Activated naive CD4-positive, alpha-beta T cell treated with anti-CD3 and anti-CD28 coated beads, Interleukin-2, amount 50 U/mL, for 24 hours (primary cell): Measurements from ENCODE around the gene CNN2.
A peak's percentile ranks its signal among the peaks of the same experiment; 100 is the strongest.

ENCODE experiments used
- H3K27ac Mint-ChIP-seq: one replicate; pipeline ENCODE4 v1.8.0; 2021; ENCODE audit warnings: mild to moderate bottlenecking, mixed read lengths
- H3K27me3 Mint-ChIP-seq: one replicate; pipeline ENCODE4 v1.8.0; 2021; ENCODE audit warnings: mixed read lengths
- H3K36me3 Mint-ChIP-seq: one replicate; pipeline ENCODE4 v1.8.0; 2021; ENCODE audit warnings: mixed read lengths
- H3K4me1 Mint-ChIP-seq: one replicate; pipeline ENCODE4 v1.8.0; 2021; ENCODE audit warnings: mixed read lengths
- H3K4me3 Mint-ChIP-seq: one replicate; pipeline ENCODE4 v1.8.0; 2021; ENCODE audit warnings: mild to moderate bottlenecking, mixed read lengths
- H3K9me3 Mint-ChIP-seq: one replicate; pipeline ENCODE4 v1.8.0; 2021; ENCODE audit warnings: mixed read lengths

CNN2 gene

DNA sequence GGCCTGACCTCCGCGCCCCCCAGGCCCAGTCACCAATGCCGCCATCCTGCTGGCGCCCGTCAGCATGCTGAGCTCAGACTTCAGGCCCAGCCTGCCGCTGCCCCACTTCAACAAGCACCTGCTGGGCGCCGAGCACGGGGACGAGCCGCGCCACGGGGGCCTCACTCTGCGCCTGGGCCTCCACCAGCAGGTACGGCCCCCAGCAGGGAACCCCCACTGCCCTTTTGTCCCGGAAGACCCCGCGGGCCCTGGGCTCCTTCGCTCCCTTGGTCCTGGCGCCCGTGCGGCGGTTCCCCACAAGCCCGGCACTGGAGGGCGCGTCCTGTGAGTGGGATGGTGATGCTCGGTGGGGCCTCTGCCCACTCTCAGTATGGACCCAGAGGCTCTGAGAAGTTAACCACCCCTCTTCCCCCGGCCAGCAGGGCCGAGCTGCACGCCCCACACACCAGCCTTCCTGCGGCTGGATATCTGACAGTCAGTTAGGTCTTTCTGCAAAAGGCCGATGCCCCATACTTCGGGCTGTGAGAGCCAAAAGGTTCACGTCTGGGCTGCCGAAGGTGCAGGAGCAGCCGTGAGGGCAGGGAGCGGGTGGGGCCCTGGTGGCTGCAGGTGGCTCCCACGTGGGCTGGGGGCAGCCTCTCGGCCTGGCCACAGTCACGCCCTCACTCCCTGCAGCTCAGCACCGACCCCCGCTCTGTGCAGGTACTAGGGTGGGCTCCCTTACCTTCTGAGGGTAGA, 34.3 kb upstream of the CNN2 start:
- Mint-ChIP-seq H3K27ac (no peak overlapping the region), H3K27me3 (no peaks in the 10 kb centered on the region), H3K4me1 (peaks cover 13% of the 10 kb centered on the region), H3K36me3 (peaks cover 4% of the 10 kb centered on the region), H3K9me3 (no peaks in the 10 kb centered on the region), H3K4me3 (no peak overlapping the region)

DNA sequence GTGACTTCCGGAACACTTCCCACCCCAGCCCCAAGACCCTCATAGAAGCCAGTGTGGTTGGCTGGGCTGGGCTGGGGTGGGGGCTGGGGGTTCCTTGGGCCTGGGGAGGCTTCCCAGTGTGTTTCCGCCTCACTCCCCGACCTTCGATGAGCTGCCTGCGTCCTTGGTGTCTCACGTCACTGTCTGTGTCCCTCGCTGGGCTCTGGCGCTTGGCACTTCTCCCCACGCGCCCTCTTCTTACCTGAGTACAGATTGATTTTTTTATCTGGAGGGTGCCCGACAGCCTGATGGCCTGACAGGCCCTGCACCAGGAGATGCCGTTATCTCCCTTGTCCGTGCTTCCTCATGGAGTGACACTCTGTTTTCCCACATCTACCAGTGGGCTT, 33.7 kb upstream of the CNN2 start:
- no peaks in the 10 kb centered on the region for H3K9me3 Mint-ChIP-seq
- H3K4me1 Mint-ChIP-seq: peaks cover 14% of the 10 kb centered on the region
- no peak overlapping the region for H3K27ac Mint-ChIP-seq
- H3K36me3 Mint-ChIP-seq: peaks cover 4% of the 10 kb centered on the region
- H3K27me3 Mint-ChIP-seq: no peaks in the 10 kb centered on the region
- no peak overlapping the region for H3K4me3 Mint-ChIP-seq

DNA sequence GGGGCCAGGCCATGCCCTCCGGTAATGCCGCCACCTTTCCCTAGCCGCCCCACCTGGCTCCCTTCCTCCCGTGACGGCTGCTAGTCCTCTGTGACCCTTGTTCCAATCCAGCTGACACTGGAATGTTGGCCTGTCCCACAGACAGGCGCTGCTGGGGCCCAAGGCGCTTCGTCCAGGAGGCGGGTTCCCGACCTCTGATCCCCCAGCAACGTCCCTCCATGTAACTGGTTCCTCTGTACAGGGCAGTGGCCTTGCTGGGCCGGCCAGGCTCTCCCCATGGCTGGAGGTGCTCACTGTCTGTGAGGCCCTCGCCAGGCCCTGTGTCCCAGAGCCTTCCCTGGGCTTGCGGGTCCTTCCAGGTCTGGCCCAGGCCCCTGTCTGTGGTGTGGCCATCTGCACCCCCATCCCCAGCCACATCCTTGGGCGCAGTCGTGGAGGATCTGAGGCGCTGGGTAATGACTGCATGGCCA, 33.0 kb upstream of the CNN2 start:
- H3K36me3 Mint-ChIP-seq: peaks cover 3% of the 10 kb centered on the region
- H3K27ac Mint-ChIP-seq: no peak overlapping the region
- H3K9me3 Mint-ChIP-seq: no peaks in the 10 kb centered on the region
- H3K27me3 Mint-ChIP-seq: peaks cover 5% of the 10 kb centered on the region
- H3K4me1 Mint-ChIP-seq: peaks cover 18% of the 10 kb centered on the region
- no peak overlapping the region for H3K4me3 Mint-ChIP-seq

DNA sequence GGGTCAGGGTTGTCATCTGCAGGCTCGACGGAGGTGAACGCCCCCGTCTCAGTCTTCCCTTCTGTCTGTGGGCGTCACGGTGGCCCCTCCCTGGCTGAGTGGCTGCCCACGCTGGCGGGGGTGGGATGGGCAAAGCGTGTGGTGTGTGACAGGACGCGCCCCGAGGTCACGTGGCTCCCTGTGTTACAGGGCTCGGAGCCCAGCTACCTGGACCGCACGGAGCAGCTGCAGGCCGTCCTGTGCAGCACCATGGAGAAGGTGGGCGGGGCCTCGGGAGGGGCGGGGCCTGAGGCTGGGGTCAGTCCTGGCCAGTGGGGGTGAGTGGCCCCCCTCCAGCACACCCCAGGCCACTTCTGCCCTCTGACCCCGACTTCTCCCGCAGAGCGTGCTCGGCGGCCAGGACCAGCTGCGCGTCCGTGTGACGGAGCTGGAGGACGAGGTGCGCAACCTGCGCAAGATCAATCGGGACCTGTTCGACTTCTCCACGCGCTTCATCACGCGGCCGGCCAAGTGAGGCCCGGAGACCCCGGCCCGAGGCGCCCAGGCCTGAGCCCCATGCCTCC, 32.5 kb upstream of the CNN2 start:
- Mint-ChIP-seq H3K4me3 (no peak overlapping the region), H3K4me1 (peaks cover 14% of the 10 kb centered on the region), H3K9me3 (no peaks in the 10 kb centered on the region), H3K27me3 (peaks cover 7% of the 10 kb centered on the region), H3K36me3 (peaks cover 3% of the 10 kb centered on the region), H3K27ac (no peak overlapping the region)

DNA sequence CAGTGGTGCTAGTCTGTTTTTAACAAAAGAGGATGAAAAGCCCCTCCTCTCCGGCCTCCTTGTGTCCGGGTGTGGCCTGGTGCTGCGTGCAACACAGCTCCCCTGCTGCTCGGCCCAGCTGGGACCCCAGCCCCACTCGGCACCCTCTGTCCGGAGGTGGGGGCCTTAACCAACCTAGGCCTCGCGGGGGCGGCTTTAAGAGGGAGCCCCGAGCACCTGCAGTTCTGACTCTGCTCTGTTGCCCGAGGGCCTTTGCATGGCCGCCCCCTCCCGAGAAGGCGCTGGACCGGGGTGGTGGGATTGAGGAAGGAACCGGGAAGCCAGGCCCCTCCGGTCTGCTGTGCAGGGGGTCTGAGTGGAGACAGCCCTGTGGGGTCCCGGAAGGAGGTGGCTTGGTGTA, 31.9 kb upstream of the CNN2 start:
- Mint-ChIP-seq H3K27ac (no peak overlapping the region), H3K4me3 (no peak overlapping the region)

DNA sequence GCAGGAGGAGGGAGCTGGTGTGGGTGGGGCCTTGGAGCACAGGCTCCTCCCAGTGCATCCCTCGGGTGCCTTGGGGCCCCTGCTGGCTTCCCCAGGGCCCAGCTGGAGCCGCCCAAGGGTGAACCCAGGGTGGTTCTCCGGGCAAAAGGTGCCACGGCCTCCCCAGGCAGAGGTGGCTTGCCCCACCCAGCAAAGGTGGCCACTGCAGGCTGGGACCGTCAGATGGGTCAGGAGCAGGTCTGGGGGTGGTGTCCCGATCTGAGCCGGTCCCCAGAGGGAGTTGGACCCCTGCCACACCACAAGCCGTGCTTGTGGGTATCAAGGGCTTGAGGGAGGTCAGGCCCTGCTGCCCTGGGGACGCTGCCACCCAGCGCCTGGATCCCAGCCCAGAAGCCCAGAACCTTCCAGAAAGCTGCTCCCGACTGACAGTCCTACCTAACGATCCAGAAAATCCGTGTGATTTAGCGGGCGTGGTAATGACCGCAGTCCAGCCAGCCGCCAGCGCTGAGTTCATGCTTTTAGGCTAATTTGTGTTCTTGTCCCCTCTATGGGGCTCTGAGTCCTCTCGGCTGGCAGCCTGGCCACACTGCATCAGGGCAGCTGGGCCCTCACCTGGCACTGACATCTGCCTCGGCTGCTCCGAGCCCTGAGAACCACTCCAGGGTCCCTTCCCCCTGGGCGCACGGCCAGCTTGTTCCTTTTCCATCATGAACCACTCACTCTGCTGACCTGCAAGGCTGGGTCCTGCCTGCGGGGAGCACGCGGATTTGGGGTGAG, 31.2 kb upstream of the CNN2 start:
- peaks cover 13% of the 10 kb centered on the region for H3K27me3 Mint-ChIP-seq
- peaks cover 3% of the 10 kb centered on the region for H3K36me3 Mint-ChIP-seq
- no peak overlapping the region for H3K4me3 Mint-ChIP-seq
- H3K9me3 Mint-ChIP-seq: no peaks in the 10 kb centered on the region
- no peak overlapping the region for H3K27ac Mint-ChIP-seq
- peaks cover 14% of the 10 kb centered on the region for H3K4me1 Mint-ChIP-seq

More for the DNA sequence above, 31.9 kb upstream of the CNN2 start:
- no peaks in the 10 kb centered on the region for H3K9me3 Mint-ChIP-seq
- H3K27me3 Mint-ChIP-seq: peaks cover 13% of the 10 kb centered on the region
- peaks cover 3% of the 10 kb centered on the region for H3K36me3 Mint-ChIP-seq
- peaks cover 14% of the 10 kb centered on the region for H3K4me1 Mint-ChIP-seq

DNA sequence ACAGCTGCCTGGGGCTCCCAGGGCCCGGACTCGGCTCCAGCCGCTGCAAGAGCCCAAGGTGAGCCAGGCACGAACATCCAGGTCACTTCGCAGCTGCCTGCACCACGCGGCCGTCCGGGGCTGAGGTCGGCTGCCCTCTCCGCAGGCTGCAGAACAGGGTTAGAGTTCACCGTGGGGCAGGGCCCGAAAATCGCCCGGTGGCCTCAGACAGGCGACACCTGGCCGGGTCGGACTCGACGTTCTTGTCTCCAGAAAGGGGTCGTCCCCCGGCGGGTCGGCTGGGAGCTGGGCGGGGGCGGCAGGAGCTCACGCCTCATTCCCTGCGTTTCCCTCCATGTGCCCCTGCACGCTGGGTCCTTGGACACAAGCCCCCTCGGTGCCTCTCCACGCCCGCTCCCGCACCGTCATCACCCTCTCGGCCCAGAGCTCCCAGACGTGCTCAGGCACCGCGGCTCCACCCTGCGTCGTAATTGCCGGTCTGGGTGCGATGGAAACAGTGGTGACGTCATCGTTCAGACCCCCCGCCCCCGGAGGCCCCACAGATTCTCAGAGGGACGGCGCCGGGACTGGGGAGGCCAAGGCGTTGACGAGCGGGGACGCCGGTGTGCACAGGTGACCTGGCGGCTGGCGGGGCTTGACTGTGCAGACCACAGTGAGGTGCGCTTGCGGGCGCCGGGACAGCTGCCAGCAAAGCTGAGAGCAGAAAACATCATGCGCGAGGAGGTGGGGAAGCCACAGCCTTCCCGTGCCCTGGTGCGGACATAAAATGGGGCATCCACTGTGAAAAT, 30.2 kb upstream of the CNN2 start:
- H3K4me1 Mint-ChIP-seq: peaks cover 14% of the 10 kb centered on the region
- peaks cover 15% of the 10 kb centered on the region for H3K27me3 Mint-ChIP-seq
- no peak overlapping the region for H3K27ac Mint-ChIP-seq
- H3K36me3 Mint-ChIP-seq: peaks cover 3% of the 10 kb centered on the region
- peak overlapping the region; percentile 55 for H3K4me3 Mint-ChIP-seq
- H3K9me3 Mint-ChIP-seq: no peaks in the 10 kb centered on the region

DNA sequence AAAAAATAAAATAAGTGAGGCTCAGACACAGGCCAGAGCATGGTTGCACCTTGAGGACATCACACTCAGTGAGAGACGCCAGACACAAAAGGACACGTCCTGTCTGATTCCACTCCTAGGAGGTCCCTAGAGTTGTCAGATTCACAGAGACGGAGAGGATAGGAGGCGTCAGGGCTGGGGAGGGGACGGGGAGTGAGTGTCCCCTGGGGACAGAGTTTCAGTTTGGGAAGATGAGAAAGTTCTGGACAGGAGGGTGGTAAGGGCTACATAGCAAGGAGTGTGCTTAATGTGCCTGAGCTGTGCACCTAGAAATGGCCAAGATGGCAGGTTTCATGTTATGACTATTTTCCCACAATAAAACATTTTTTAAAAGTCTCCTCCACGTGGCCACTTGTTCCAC, 28.3 kb upstream of the CNN2 start:
- H3K27me3 Mint-ChIP-seq: peaks cover 18% of the 10 kb centered on the region
- no peak overlapping the region for H3K4me3 Mint-ChIP-seq
- no peaks in the 10 kb centered on the region for H3K36me3 Mint-ChIP-seq
- no peaks in the 10 kb centered on the region for H3K9me3 Mint-ChIP-seq
- no peak overlapping the region for H3K27ac Mint-ChIP-seq
- H3K4me1 Mint-ChIP-seq: peaks cover 14% of the 10 kb centered on the region

DNA sequence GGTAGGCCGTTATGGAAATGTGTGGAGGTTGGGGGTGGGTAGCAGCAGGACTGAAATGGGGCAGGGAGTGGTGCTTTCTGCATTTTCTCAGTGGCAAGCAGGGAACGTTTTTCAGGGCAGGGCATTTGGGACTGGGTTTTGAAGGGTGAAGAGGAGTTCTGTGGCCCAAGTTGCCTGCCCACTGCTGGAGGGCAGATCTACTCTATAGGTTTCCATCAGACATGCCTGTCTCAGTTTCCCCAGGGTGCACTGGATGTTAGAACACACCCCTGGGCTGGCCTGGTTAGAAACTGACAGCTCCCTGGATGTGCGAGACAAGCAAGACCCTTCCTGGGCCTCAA, 27.1 kb upstream of the CNN2 start:
- peaks cover 14% of the 10 kb centered on the region for H3K4me1 Mint-ChIP-seq
- H3K9me3 Mint-ChIP-seq: no peaks in the 10 kb centered on the region
- H3K4me3 Mint-ChIP-seq: peak overlapping the region; percentile 47
- peaks cover 18% of the 10 kb centered on the region for H3K27me3 Mint-ChIP-seq
- no peaks in the 10 kb centered on the region for H3K36me3 Mint-ChIP-seq
- peak overlapping the region; percentile 41 for H3K27ac Mint-ChIP-seq

DNA sequence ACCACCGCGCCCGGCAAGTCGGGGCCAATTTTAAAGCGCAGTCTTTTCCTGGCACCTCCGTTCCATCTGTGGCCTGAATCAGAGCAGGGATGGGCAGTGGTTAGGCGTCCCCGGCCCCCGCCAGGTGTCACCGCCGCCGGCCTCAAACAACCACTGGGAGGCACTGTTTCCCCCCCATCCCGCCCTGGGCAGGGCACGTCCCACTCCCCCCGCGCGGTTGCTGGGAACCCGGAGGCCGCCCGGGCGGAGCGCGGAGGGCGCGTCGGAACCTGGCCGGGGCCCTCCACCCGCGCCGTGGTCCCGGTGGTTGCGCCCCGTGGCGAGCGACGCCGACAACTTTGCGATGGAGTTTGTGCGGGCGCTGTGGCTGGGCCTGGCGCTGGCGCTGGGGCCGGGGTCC, 26.3 kb upstream of the CNN2 start, which contains the start of gene GRIN3B:
Gene GRIN3B (plus strand): TSS at position 325 of the 400 bp plus-strand sequence. CDS start 19 bp downstream, at position 344.
- H3K9me3 Mint-ChIP-seq: no peaks in the 10 kb centered on the region

DNA sequence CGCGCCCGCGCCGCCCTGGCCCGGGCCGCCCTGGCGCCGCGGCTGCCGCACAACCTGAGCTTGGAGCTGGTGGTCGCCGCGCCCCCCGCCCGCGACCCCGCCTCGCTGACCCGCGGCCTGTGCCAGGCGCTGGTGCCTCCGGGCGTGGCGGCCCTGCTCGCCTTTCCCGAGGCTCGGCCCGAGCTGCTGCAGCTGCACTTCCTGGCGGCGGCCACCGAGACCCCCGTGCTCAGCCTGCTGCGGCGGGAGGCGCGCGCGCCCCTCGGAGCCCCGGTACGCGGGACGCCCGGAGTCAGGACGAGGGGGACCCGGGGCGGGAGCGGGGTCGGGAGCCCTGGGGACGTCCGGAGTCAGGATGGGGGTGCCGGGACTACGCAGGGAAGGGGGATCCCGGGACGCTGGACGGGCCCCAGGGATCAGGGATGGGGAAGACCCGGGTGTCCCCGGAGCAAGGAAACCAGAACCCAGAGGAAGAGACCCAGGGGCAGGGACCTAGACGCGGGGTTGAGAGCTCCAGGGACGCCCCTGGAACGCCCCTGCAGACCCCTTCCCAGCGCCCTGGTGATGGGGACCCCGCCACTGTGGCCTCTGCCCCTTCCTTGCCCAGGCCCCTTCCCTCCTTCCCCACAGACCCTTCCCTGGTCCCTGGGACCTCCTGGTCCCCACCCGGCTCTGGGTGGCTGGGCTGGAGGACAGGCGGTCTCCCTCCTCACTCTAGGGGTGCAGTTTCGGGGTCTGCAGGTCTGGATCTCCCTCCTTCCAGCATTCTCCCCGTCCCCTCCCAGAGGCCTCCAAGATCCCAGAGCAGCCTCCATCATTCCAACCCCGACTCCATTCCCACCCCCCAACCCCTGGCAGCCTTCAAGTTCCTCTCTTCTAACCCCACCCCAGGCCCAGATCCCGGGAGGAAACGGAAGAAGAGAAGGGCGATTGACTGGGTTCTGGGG, 25.5 kb upstream of the CNN2 start:
- Mint-ChIP-seq H3K4me1 (peaks cover 14% of the 10 kb centered on the region), H3K27ac (no peak overlapping the region), H3K36me3 (no peaks in the 10 kb centered on the region), H3K9me3 (no peaks in the 10 kb centered on the region), H3K4me3 (peak overlapping the region; percentile 15), H3K27me3 (peaks cover 18% of the 10 kb centered on the region)

More for the DNA sequence above, 26.3 kb upstream of the CNN2 start, which contains the start of gene GRIN3B:
- Mint-ChIP-seq H3K4me1 (peaks cover 14% of the 10 kb centered on the region), H3K36me3 (no peaks in the 10 kb centered on the region), H3K4me3 (peak within 1 kb of the TSS; percentile 47), H3K27me3 (peaks cover 18% of the 10 kb centered on the region), H3K27ac (no peak within 1 kb of the TSS)

DNA sequence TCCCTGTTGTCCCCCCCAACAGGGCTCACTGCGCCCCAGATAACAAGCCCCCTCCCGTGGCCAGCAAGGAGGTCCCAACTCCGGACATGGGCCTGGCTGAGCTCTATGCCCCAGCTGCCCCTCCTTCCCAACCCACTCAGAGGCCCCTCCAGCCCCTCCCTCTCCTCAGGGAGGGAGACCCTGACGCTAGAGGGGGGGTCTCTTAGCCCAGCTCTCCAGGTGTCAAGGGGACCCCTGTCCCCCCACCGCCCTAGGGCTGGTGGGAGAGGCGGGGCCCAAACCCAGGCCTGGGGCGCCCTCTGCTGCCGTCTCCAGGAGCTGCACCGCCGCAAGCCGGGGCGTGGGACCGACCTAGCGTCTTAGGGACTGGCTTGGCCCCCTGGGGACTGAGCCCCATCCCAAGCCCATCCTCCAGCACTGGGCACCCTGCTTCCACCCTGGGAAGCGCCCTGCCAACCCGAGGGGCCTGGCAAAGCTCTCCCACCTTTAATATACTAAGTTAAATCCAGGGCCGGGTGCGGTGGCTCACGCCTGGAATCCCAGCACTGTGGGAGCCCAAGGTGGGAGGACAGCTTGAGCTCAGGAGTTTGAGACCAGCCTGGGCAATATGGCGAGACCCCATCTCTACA, 24.8 kb upstream of the CNN2 start:
- H3K36me3 Mint-ChIP-seq: no peaks in the 10 kb centered on the region
- H3K4me3 Mint-ChIP-seq: no peak overlapping the region
- H3K27me3 Mint-ChIP-seq: peaks cover 18% of the 10 kb centered on the region
- no peaks in the 10 kb centered on the region for H3K9me3 Mint-ChIP-seq
- H3K27ac Mint-ChIP-seq: no peak overlapping the region
- H3K4me1 Mint-ChIP-seq: peaks cover 8% of the 10 kb centered on the region

DNA sequence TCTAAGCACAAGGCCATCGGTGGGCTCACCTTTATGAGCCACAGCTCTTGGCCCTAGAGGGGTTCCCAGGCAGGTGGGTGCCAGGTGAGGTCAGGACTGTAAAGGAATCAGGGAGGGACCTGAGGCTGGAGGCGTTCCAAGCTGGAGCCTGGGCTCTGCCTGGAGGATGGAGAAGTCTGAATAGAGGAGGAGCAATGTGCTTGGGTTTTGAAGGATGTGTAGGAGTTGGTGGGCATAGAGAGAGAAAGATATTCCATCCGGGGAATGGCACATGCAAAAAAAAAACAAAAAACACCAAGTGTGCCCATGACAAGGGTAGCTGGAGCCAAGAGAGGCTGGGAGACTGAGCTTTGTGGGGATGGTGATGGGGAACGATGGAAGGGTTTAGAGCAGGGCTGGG, 23.8 kb upstream of the CNN2 start:
- peaks cover 18% of the 10 kb centered on the region for H3K27me3 Mint-ChIP-seq
- no peak overlapping the region for H3K4me3 Mint-ChIP-seq
- H3K36me3 Mint-ChIP-seq: no peaks in the 10 kb centered on the region
- H3K4me1 Mint-ChIP-seq: peaks cover 4% of the 10 kb centered on the region
- peak overlapping the region; percentile 9 for H3K27ac Mint-ChIP-seq
- no peaks in the 10 kb centered on the region for H3K9me3 Mint-ChIP-seq

DNA sequence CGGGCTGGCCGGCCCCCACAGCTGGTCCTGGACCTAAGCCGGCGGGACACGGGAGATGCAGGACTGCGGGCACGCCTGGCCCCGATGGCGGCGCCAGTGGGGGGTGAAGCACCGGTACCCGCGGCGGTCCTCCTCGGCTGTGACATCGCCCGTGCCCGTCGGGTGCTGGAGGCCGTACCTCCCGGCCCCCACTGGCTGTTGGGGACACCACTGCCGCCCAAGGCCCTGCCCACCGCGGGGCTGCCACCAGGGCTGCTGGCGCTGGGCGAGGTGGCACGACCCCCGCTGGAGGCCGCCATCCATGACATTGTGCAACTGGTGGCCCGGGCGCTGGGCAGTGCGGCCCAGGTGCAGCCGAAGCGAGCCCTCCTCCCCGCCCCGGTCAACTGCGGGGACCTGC, 23.1 kb upstream of the CNN2 start:
- Mint-ChIP-seq H3K9me3 (no peaks in the 10 kb centered on the region), H3K27ac (no peak overlapping the region), H3K36me3 (no peaks in the 10 kb centered on the region), H3K4me1 (no peaks in the 10 kb centered on the region), H3K27me3 (peaks cover 13% of the 10 kb centered on the region), H3K4me3 (no peak overlapping the region)
